Choroid plexus epithelial cell (primary cell): ENCODE results near the gene TEX50.
"Not testable (repeated sequence)": the region's sequence is repeated elsewhere in the genome, so short reads cannot be mapped to it uniquely, and the experiment has no call there.

Experiments used
- DNase-seq: peaks from one replicate; pipeline ENCODE4 v3.0.0-alpha.2; 2010; ENCODE audit warnings: low read depth
- H3K4me3 ChIP-seq: 2 replicates; pipeline ENCODE4 v1.5.1; 2011; ENCODE audit warnings: low read depth, mild to moderate bottlenecking, control low read depth, low read length, moderate library complexity
- TF ChIP-seq, protein P1 (sequence below): conservative IDR thresholded peaks from 2 replicates; pipeline ENCODE4 v1.5.1; 2011; ENCODE audit warnings: low read depth, mild to moderate bottlenecking, control low read depth, inconsistent platforms, low read length, moderate library complexity

TEX50 gene

DNA sequence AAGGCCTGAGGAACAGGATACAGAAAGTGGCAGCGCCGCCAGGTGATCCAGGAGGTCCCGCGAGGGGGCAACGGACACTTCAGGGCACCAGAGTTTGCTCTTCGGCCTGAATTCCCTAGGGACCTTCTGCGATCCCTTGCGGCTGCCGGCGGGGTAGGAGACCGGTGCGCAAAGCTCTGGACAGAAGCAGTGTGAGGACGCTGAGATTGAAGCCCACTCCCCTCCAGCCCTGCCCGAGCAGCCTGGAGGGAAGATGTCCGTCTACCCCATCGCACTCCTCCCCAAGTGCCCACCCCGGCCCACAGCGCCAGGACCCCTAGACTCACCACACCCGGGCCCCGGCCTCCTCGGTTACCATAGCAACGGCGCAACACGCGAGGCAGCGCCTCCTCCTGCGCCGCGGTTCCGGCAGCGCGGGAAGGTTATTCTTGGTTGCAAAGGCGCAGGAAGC lies 34.4 kb downstream of the TEX50 start, which contains the start of gene ANKRD45:
TSS of gene ANKRD45 (minus strand) at position 361 of the 451 bp plus-strand sequence. CDS start 10,433 bp downstream, outside the sequence.
- peak; percentile 51 for DNase-seq

DNA sequence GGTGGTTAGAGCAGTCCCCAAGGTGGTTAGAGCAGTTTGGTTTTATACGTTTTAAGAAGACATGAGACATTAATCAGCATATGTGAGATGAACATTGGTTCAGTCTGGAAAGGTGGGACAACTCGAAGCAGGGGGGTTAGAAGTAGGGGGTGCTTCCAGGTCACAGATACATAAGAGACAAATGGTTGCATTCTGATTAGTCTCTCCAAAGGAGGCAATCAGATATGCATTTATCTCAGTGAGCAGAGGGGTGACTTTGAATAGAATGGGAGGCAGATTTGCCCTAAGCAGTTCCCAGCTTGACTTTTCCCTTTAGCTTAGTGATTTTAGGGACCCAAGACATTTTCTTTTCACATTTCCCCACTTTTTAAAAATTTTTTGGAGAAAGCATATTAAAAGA lies 39.4 kb downstream of the TEX50 start:
- DNase-seq, H3K4me3 ChIP-seq: not testable (repeated sequence)

More for the DNA sequence above, 34.4 kb downstream of the TEX50 start, which contains the start of gene ANKRD45:
- peak within 1 kb of the TSS; percentile 61 for H3K4me3 ChIP-seq
- TF ChIP-seq, protein P1, sequence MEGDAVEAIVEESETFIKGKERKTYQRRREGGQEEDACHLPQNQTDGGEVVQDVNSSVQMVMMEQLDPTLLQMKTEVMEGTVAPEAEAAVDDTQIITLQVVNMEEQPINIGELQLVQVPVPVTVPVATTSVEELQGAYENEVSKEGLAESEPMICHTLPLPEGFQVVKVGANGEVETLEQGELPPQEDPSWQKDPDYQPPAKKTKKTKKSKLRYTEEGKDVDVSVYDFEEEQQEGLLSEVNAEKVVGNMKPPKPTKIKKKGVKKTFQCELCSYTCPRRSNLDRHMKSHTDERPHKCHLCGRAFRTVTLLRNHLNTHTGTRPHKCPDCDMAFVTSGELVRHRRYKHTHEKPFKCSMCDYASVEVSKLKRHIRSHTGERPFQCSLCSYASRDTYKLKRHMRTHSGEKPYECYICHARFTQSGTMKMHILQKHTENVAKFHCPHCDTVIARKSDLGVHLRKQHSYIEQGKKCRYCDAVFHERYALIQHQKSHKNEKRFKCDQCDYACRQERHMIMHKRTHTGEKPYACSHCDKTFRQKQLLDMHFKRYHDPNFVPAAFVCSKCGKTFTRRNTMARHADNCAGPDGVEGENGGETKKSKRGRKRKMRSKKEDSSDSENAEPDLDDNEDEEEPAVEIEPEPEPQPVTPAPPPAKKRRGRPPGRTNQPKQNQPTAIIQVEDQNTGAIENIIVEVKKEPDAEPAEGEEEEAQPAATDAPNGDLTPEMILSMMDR = peak; percentile 2

DNA sequence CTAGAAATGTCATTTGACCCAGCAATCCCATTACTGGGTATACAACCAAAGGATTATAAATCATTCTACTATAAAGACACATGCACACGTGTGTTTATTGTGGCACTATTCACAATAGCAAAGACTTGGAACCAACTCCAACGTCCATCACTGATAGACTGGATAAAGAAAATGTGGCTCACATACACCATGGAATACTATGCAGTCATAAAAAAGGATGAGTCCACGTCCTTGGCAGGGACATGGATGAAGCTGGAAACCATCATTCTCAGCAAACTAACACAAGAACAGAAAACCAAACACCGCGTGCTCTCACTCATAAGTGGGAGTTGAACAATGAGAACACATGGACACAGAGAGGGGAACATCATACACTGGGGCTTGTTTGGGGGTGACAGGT lies 45.0 kb downstream of the TEX50 start:
- H3K4me3 ChIP-seq, DNase-seq: not testable (repeated sequence)

DNA sequence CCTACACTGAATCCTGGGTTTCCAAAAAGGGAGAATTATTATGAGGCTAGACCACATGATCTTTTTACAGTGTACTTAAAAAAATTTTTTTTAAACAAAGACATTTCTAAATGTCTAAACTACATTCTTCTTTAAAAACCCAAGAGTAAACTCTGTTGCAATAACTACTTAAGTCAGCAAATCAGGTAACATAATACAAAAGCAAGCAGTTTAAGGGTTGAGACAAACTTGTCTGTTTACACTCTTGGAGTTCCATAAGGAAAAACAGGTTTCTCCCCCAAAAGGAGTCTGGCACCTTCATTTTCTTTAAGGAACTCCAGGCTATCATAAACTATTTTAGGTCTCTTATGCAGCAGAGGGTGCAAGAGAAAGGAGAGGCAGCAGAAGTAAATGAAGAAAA lies 47.0 kb downstream of the TEX50 start:
- peak; percentile 7 for DNase-seq
- TF ChIP-seq, protein P1 = no peak

DNA sequence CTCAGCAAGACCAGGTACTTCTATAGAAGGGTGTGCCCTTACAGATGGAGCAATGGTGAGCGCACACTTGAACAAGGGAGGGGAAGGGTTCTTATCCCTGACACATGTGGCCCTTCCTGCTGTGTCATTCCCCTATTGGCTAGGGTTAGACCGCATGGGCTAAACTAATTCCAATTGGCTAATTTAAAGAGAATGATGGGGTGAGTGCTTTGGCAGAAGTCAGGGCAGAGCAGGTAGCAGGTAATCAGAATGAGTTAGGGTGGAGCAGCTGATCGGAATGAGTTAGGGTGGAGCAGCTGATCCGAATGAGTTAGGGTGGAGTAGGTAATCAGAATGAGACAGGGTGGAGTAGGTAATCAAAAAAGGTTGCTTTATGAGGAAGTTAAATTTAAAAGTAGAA lies 48.7 kb downstream of the TEX50 start:
- not testable (repeated sequence) for DNase-seq

More for the DNA sequence above, 47.0 kb downstream of the TEX50 start:
- no peak overlapping the region for H3K4me3 ChIP-seq

DNA sequence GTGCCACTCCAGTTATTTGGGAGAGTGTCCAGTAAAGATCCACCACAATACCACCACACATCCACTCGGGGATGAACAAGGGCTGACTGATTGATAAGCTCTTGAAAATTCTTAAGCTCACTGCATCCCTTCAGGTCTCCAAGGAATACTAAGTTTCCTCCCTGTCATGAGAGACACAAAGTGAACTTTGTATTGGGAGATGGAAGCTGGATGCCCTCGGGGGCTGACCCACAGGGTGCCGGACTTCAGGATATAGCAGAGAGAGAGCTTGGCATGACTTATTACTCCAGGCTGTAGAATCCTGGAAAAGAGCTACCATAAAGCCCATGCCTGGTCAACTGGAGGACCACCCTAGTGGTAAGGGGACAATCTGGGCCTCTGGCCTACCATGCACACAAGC lies 50.0 kb downstream of the TEX50 start:
- not testable (repeated sequence) for DNase-seq, H3K4me3 ChIP-seq

More for the DNA sequence above, 48.7 kb downstream of the TEX50 start:
- H3K4me3 ChIP-seq = not testable (repeated sequence)
